Measurements from ENCODE around the gene SLC13A4.

Gene SLC13A4

GRCh38 chr7:135748770-135749169 is 20.8 kb upstream of the SLC13A4 start, which contains the start of gene FAM180A:
FAM180A (minus strand) TSS chr7:135748813; CDS start chr7:135748580, 233 bp downstream.
- Histone ChIP-seq H3K4me1 (ENCODE audit: control insufficient read depth in 1 of 2, insufficient read depth in 1 of 2, low read depth in 1 of 2, low read length in 1 of 2) (no peaks in the 10 kb centered on the region), H3K27me3 (no peaks in the 10 kb centered on the region), H3K36me3 (no peaks in the 10 kb centered on the region), H3K9me3 (no peaks in the 10 kb centered on the region), H3K27ac (no peak within 1 kb of the TSS), H3K4me3 (ENCODE audit: low read depth in 1 of 2, low read length in 1 of 2) (no peak within 1 kb of the TSS)
- TF ChIP-seq CTCF (IDR thresholded peaks at IDR 0.05): no peak

- no peaks in the 10 kb centered on the region for H3K9me3 ChIP-seq
- no peaks in the 10 kb centered on the region for H3K27me3 ChIP-seq
- TF ChIP-seq CTCF (IDR thresholded peaks at IDR 0.05): no peak
- H3K4me3 ChIP-seq (ENCODE audit: low read depth in 1 of 2, low read length in 1 of 2): no peak overlapping the region
- no peak overlapping the region for H3K27ac ChIP-seq
- no peaks in the 10 kb centered on the region for H3K36me3 ChIP-seq
- no peaks in the 10 kb centered on the region for H3K4me1 ChIP-seq (ENCODE audit: control insufficient read depth in 1 of 2, insufficient read depth in 1 of 2, low read depth in 1 of 2, low read length in 1 of 2)
These were observed 19.4 kb upstream of the SLC13A4 start for GRCh38 chr7:135747366-135747765.

GRCh38 chr7:135745703-135746312 is 17.8 kb upstream of the SLC13A4 start:
- Histone ChIP-seq H3K27ac (no peak overlapping the region), H3K4me1 (ENCODE audit: control insufficient read depth in 1 of 2, insufficient read depth in 1 of 2, low read depth in 1 of 2, low read length in 1 of 2) (no peaks in the 10 kb centered on the region), H3K27me3 (peaks cover 5% of the 10 kb centered on the region), H3K4me3 (ENCODE audit: low read depth in 1 of 2, low read length in 1 of 2) (no peak overlapping the region), H3K9me3 (no peaks in the 10 kb centered on the region), H3K36me3 (no peaks in the 10 kb centered on the region)
- no peak for TF ChIP-seq CTCF (IDR thresholded peaks at IDR 0.05)

GRCh38 chr7:135744938-135745702 is 17.1 kb upstream of the SLC13A4 start:
- Histone ChIP-seq H3K4me1 (ENCODE audit: control insufficient read depth in 1 of 2, insufficient read depth in 1 of 2, low read depth in 1 of 2, low read length in 1 of 2) (no peaks in the 10 kb centered on the region), H3K4me3 (ENCODE audit: low read depth in 1 of 2, low read length in 1 of 2) (no peak overlapping the region), H3K27me3 (peaks cover 5% of the 10 kb centered on the region), H3K9me3 (no peaks in the 10 kb centered on the region), H3K36me3 (no peaks in the 10 kb centered on the region), H3K27ac (no peak overlapping the region)
- TF ChIP-seq CTCF (IDR thresholded peaks at IDR 0.05): no peak

- no peak overlapping the region for H3K27ac ChIP-seq
These were observed 16.1 kb upstream of the SLC13A4 start for GRCh38 chr7:135743907-135744731.

More at GRCh38 chr7:135743907-135744731, 16.1 kb upstream of the SLC13A4 start:
- H3K4me3 ChIP-seq (ENCODE audit: low read depth in 1 of 2, low read length in 1 of 2): no peak overlapping the region
- H3K4me1 ChIP-seq (ENCODE audit: control insufficient read depth in 1 of 2, insufficient read depth in 1 of 2, low read depth in 1 of 2, low read length in 1 of 2): no peaks in the 10 kb centered on the region
- TF ChIP-seq CTCF (IDR thresholded peaks at IDR 0.05): no peak
- H3K9me3 ChIP-seq: no peaks in the 10 kb centered on the region
- H3K36me3 ChIP-seq: no peaks in the 10 kb centered on the region
- H3K27me3 ChIP-seq: peaks cover 5% of the 10 kb centered on the region
